Measurements from ENCODE around the gene DMRT1.

The DMRT1 gene

GRCh38 chr9:972501-973294 lies 131.2 kb downstream of the DMRT1 start:
- DNase-seq (ENCODE audit: extremely low read depth, low read depth): no peak
- TF ChIP-seq CTCF (IDR thresholded peaks at IDR 0.05; ENCODE audit: low read depth, low read length): no peak

GRCh38 chr9:973295-973834 lies 131.9 kb downstream of the DMRT1 start:
- TF ChIP-seq CTCF (IDR thresholded peaks at IDR 0.05; ENCODE audit: low read depth, low read length): no peak
- no peak for DNase-seq (ENCODE audit: extremely low read depth, low read depth)

GRCh38 chr9:974031-974995 lies 132.8 kb downstream of the DMRT1 start:
- no peak for TF ChIP-seq CTCF (IDR thresholded peaks at IDR 0.05; ENCODE audit: low read depth, low read length)
- DNase-seq (ENCODE audit: extremely low read depth, low read depth): no peak

- no peak for DNase-seq (ENCODE audit: extremely low read depth, low read depth)
- no peak for TF ChIP-seq CTCF (IDR thresholded peaks at IDR 0.05; ENCODE audit: low read depth, low read length)
Observed at GRCh38 chr9:974996-975739, 133.7 kb downstream of the DMRT1 start.

- DNase-seq (ENCODE audit: extremely low read depth, low read depth): no peak
- no peak for TF ChIP-seq CTCF (IDR thresholded peaks at IDR 0.05; ENCODE audit: low read depth, low read length)
Observed at GRCh38 chr9:975740-976257, 134.3 kb downstream of the DMRT1 start.

- no peak for DNase-seq (ENCODE audit: extremely low read depth, low read depth)
- TF ChIP-seq CTCF (IDR thresholded peaks at IDR 0.05; ENCODE audit: low read depth, low read length): no peak
Observed at GRCh38 chr9:976258-976942, 134.9 kb downstream of the DMRT1 start, which contains the start of gene DMRT3. DMRT3 (plus strand) TSS chr9:976655; CDS start chr9:977002, 347 bp downstream.
